Measurements from ENCODE around the gene SPRR4. TPM values are rescaled to one million over a fixed set of nuclear protein-coding genes. Genes with fewer than 3 reads are reported as not detected.
A peak's percentile ranks its signal among the peaks of the same experiment; 100 is the strongest.

Gene SPRR4
- total RNA-seq, 1 experiment from 2014 or later: not detected

DNA sequence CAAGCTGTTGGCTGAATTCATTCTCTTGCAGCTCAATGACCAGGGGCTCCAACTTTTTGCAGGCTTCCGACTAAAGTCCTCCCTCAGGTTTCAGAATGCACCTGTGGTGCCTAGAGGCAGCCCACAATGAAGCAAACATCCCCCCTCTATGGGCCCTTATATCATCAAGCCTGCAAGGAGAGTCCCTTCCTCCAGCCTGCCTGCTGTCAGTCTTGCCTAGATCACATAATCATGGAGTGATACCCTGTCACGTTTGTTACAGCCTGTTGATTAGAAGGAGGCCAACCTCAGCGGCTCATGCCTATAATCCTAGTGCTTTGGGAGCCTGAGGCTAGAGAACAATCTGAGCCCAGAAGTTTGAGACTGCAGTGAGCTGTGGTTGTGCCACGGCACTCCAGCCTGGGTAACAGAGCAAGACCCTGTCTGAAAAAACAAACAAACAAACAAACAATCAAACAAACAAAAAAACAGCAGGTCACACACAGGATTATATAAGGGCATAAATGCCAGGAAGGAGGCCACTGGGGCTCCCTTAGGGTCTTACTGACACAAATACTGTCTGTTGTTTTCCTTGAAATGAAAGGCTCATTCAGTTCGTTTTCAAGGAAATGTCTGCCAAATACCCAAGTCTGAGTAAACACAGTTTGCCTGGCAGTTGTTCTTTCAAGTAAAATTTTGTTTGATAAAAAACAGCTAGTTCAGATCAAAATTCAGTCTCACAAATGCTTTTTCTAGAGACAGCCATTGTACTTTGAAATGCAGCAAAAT is 26.4 kb downstream of the SPRR4 start:
- Mint-ChIP-seq H3K36me3 (peaks cover 6% of the 10 kb centered on the region; the same call in 1 of the 2 replicates), H3K4me1 (peaks cover 12% of the 10 kb centered on the region), H3K27ac (no peak overlapping the region), H3K4me3 (no peak overlapping the region), H3K27me3 (ENCODE audit: low read depth) (no peaks in the 10 kb centered on the region), H3K9me3 (peaks cover 20% of the 10 kb centered on the region)
- TF ChIP-seq, protein P1, sequence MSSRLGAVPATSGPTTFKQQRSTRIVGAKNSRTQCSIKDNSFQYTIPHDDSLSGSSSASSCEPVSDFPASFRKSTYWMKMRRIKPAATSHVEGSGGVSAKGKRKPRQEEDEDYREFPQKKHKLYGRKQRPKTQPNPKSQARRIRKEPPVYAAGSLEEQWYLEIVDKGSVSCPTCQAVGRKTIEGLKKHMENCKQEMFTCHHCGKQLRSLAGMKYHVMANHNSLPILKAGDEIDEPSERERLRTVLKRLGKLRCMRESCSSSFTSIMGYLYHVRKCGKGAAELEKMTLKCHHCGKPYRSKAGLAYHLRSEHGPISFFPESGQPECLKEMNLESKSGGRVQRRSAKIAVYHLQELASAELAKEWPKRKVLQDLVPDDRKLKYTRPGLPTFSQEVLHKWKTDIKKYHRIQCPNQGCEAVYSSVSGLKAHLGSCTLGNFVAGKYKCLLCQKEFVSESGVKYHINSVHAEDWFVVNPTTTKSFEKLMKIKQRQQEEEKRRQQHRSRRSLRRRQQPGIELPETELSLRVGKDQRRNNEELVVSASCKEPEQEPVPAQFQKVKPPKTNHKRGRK (CRISPR knock-in tag; IDR thresholded peaks at IDR 0.05; ENCODE audit: borderline replicate concordance): no peak
- TF ChIP-seq JUN (CRISPR knock-in tag; IDR thresholded peaks at IDR 0.05): no peak
- no peak for TF ChIP-seq ZNF396 (CRISPR knock-in tag; IDR thresholded peaks at IDR 0.05; ENCODE audit: borderline replicate concordance)
- ChIA-PET CTCF (interaction anchor here (1.0 kb wide), 1 partner anchor 15 kb away, joined by 4 read pairs; no protein-coding TSS in a partner anchor), POLR2A (no interaction called here)
- no peak for DNase-seq (ENCODE audit: low spot score)
- ATAC-seq: peak; percentile 46

DNA sequence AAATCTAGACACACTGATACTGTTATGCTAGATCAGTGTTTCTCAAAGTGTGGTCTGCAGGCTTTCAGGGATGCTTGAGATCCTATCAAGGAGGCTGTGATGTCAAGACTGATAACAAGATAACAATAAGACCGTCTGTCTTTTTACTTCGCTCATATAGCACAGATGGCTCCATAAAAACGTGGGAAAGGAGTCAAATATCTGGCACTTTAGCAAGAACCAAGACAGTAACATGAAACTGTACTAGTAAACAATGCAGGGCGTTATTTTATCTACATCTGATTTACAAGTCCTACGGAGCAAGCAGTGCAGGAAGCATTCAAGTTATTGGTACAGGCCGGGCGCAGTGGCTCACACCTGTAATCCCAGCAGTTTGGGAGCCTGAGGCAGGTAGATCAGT is 27.5 kb downstream of the SPRR4 start:
- Mint-ChIP-seq H3K4me1 (peaks cover 12% of the 10 kb centered on the region), H3K4me3 (no peak overlapping the region), H3K9me3 (peaks cover 20% of the 10 kb centered on the region), H3K36me3 (peaks cover 6% of the 10 kb centered on the region; the same call in 1 of the 2 replicates), H3K27ac (no peak overlapping the region), H3K27me3 (ENCODE audit: low read depth) (no peaks in the 10 kb centered on the region; the same call in 1 of the 2 replicates)
- ChIA-PET CTCF (no interaction called here), POLR2A (no interaction called here)
- DNase-seq (ENCODE audit: low spot score) (no peak), ATAC-seq (no peak)
- TF ChIP-seq ZNF317 (CRISPR knock-in tag; IDR thresholded peaks at IDR 0.05; ENCODE audit: borderline replicate concordance, low read depth) (no peak), FOXK1 (CRISPR knock-in tag; IDR thresholded peaks at IDR 0.05) (no peak), TEAD4 (CRISPR knock-in tag; IDR thresholded peaks at IDR 0.05) (no peak), NFATC4 (CRISPR knock-in tag; IDR thresholded peaks at IDR 0.05) (no peak), ESRRA (CRISPR knock-in tag; IDR thresholded peaks at IDR 0.05; ENCODE audit: borderline replicate concordance) (no peak), NFYB (CRISPR knock-in tag; conservative IDR thresholded peaks at IDR 0.05; ENCODE audit: low read depth) (no peak), ZNF263 (CRISPR knock-in tag; IDR thresholded peaks at IDR 0.05; ENCODE audit: low read depth) (no peak)
- TF ChIP-seq, protein P2, sequence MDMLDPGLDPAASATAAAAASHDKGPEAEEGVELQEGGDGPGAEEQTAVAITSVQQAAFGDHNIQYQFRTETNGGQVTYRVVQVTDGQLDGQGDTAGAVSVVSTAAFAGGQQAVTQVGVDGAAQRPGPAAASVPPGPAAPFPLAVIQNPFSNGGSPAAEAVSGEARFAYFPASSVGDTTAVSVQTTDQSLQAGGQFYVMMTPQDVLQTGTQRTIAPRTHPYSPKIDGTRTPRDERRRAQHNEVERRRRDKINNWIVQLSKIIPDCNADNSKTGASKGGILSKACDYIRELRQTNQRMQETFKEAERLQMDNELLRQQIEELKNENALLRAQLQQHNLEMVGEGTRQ (CRISPR knock-in tag; IDR thresholded peaks at IDR 0.05): no peak
- TF ChIP-seq, protein P3, sequence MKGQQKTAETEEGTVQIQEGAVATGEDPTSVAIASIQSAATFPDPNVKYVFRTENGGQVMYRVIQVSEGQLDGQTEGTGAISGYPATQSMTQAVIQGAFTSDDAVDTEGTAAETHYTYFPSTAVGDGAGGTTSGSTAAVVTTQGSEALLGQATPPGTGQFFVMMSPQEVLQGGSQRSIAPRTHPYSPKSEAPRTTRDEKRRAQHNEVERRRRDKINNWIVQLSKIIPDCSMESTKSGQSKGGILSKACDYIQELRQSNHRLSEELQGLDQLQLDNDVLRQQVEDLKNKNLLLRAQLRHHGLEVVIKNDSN (CRISPR knock-in tag; IDR thresholded peaks at IDR 0.05): no peak
- TF ChIP-seq, protein P4, sequence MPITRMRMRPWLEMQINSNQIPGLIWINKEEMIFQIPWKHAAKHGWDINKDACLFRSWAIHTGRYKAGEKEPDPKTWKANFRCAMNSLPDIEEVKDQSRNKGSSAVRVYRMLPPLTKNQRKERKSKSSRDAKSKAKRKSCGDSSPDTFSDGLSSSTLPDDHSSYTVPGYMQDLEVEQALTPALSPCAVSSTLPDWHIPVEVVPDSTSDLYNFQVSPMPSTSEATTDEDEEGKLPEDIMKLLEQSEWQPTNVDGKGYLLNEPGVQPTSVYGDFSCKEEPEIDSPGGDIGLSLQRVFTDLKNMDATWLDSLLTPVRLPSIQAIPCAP (CRISPR knock-in tag; IDR thresholded peaks at IDR 0.05): no peak
- TF ChIP-seq, protein P5, sequence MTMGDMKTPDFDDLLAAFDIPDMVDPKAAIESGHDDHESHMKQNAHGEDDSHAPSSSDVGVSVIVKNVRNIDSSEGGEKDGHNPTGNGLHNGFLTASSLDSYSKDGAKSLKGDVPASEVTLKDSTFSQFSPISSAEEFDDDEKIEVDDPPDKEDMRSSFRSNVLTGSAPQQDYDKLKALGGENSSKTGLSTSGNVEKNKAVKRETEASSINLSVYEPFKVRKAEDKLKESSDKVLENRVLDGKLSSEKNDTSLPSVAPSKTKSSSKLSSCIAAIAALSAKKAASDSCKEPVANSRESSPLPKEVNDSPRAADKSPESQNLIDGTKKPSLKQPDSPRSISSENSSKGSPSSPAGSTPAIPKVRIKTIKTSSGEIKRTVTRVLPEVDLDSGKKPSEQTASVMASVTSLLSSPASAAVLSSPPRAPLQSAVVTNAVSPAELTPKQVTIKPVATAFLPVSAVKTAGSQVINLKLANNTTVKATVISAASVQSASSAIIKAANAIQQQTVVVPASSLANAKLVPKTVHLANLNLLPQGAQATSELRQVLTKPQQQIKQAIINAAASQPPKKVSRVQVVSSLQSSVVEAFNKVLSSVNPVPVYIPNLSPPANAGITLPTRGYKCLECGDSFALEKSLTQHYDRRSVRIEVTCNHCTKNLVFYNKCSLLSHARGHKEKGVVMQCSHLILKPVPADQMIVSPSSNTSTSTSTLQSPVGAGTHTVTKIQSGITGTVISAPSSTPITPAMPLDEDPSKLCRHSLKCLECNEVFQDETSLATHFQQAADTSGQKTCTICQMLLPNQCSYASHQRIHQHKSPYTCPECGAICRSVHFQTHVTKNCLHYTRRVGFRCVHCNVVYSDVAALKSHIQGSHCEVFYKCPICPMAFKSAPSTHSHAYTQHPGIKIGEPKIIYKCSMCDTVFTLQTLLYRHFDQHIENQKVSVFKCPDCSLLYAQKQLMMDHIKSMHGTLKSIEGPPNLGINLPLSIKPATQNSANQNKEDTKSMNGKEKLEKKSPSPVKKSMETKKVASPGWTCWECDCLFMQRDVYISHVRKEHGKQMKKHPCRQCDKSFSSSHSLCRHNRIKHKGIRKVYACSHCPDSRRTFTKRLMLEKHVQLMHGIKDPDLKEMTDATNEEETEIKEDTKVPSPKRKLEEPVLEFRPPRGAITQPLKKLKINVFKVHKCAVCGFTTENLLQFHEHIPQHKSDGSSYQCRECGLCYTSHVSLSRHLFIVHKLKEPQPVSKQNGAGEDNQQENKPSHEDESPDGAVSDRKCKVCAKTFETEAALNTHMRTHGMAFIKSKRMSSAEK (CRISPR knock-in tag; IDR thresholded peaks at IDR 0.05; ENCODE audit: borderline replicate concordance): no peak
- TF ChIP-seq, protein P6, sequence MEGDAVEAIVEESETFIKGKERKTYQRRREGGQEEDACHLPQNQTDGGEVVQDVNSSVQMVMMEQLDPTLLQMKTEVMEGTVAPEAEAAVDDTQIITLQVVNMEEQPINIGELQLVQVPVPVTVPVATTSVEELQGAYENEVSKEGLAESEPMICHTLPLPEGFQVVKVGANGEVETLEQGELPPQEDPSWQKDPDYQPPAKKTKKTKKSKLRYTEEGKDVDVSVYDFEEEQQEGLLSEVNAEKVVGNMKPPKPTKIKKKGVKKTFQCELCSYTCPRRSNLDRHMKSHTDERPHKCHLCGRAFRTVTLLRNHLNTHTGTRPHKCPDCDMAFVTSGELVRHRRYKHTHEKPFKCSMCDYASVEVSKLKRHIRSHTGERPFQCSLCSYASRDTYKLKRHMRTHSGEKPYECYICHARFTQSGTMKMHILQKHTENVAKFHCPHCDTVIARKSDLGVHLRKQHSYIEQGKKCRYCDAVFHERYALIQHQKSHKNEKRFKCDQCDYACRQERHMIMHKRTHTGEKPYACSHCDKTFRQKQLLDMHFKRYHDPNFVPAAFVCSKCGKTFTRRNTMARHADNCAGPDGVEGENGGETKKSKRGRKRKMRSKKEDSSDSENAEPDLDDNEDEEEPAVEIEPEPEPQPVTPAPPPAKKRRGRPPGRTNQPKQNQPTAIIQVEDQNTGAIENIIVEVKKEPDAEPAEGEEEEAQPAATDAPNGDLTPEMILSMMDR (IDR thresholded peaks at IDR 0.05): no peak
- TF ChIP-seq, protein P1 (CRISPR knock-in tag; IDR thresholded peaks at IDR 0.05; ENCODE audit: borderline replicate concordance): no peak
- TF ChIP-seq, protein P7, sequence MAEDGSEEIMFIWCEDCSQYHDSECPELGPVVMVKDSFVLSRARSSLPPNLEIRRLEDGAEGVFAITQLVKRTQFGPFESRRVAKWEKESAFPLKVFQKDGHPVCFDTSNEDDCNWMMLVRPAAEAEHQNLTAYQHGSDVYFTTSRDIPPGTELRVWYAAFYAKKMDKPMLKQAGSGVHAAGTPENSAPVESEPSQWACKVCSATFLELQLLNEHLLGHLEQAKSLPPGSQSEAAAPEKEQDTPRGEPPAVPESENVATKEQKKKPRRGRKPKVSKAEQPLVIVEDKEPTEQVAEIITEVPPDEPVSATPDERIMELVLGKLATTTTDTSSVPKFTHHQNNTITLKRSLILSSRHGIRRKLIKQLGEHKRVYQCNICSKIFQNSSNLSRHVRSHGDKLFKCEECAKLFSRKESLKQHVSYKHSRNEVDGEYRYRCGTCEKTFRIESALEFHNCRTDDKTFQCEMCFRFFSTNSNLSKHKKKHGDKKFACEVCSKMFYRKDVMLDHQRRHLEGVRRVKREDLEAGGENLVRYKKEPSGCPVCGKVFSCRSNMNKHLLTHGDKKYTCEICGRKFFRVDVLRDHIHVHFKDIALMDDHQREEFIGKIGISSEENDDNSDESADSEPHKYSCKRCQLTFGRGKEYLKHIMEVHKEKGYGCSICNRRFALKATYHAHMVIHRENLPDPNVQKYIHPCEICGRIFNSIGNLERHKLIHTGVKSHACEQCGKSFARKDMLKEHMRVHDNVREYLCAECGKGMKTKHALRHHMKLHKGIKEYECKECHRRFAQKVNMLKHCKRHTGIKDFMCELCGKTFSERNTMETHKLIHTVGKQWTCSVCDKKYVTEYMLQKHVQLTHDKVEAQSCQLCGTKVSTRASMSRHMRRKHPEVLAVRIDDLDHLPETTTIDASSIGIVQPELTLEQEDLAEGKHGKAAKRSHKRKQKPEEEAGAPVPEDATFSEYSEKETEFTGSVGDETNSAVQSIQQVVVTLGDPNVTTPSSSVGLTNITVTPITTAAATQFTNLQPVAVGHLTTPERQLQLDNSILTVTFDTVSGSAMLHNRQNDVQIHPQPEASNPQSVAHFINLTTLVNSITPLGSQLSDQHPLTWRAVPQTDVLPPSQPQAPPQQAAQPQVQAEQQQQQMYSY (CRISPR knock-in tag; IDR thresholded peaks at IDR 0.05): no peak

Data from WTC11 (cell line).